HG02798 (cell line): Measurements from ENCODE around the gene OSBP.
"Not testable (repeated sequence)": the region's sequence is repeated elsewhere in the genome, so short reads cannot be mapped to it uniquely, and the experiment has no call there.

Experiments used
- ATAC-seq: cut with Tn5 transposase; IDR thresholded peaks from one replicate; pipeline ENCODE4 v1.9.1; 2021; ENCODE audit warnings: mild to moderate bottlenecking; ENCODE audit not compliant: unreplicated experiment, poor library complexity

Gene OSBP

GRCh38 chr11:59615637-59616395 is at the start of gene OSBP:
Gene OSBP, minus strand, starts transcription at chr11:59615774. Its CDS starts 110 bp downstream, at chr11:59615664.
- peak; percentile 88 for ATAC-seq

GRCh38 chr11:59660621-59661020 is 45.0 kb upstream of the OSBP start:
- ATAC-seq = no peak

GRCh38 chr11:59659981-59660380 is 44.4 kb upstream of the OSBP start:
- no peak for ATAC-seq

- ATAC-seq = no peak
Observed at GRCh38 chr11:59658036-59658435, 42.5 kb upstream of the OSBP start.

- no peak for ATAC-seq
Observed at GRCh38 chr11:59654893-59655292, 39.3 kb upstream of the OSBP start.

GRCh38 chr11:59647245-59647980 is 31.8 kb upstream of the OSBP start:
- no peak for ATAC-seq

GRCh38 chr11:59644528-59644927 is 29.0 kb upstream of the OSBP start:
- no peak for ATAC-seq

- ATAC-seq = no peak
Observed at GRCh38 chr11:59643390-59643789, 27.8 kb upstream of the OSBP start.

GRCh38 chr11:59641156-59641555 is 25.6 kb upstream of the OSBP start:
- ATAC-seq = no peak

- ATAC-seq = no peak
Observed at GRCh38 chr11:59630493-59630892, 14.9 kb upstream of the OSBP start.

GRCh38 chr11:59629996-59630395 is 14.4 kb upstream of the OSBP start:
- ATAC-seq = no peak

GRCh38 chr11:59626969-59627368 is 11.4 kb upstream of the OSBP start:
- ATAC-seq = not testable (repeated sequence)

- ATAC-seq = no peak
Observed at GRCh38 chr11:59625703-59626102, 10.1 kb upstream of the OSBP start.

GRCh38 chr11:59617876-59618275 is 2.3 kb upstream of the OSBP start:
- ATAC-seq = no peak

- no peak for ATAC-seq
Observed at GRCh38 chr11:59616396-59616982, 915 bp upstream of the OSBP start.

- ATAC-seq = peak; percentile 3
Observed at GRCh38 chr11:59615120-59615636, 396 bp downstream of the OSBP start.

- ATAC-seq = no peak
Observed at GRCh38 chr11:59614277-59615119, 1.1 kb downstream of the OSBP start.

- no peak for ATAC-seq
Observed at GRCh38 chr11:59611570-59612565, 3.7 kb downstream of the OSBP start.

GRCh38 chr11:59610289-59610688 is 5.3 kb downstream of the OSBP start:
- ATAC-seq = no peak
